MCF 10A (cell line): Measurements from ENCODE around the gene CHD5. TPM values are rescaled to one million over a fixed set of nuclear protein-coding genes. Genes with fewer than 3 reads are reported as not detected.

Source experiments
- BruUV-seq: library from RNA; stranded (reverse); fragments of 400-500 nt; replicated peaks from 2 replicates; lab custom pipeline; 2021; lab: Mats Ljungman, UMichigan
- CTCF ChIA-PET: fragments of 300-600 bp; sonication (Branson Sonifier 250); formaldehyde crosslinking; extraction: SDS; loops from one replicate; lab custom pipeline; 2021; ENCODE audit warnings: antibody characterized with exemption, inconsistent platforms; lab: Yijun Ruan, JAX
- POLR2A ChIA-PET: fragments of 300-600, 350-650 bp; sonication (Branson Sonifier 250); formaldehyde crosslinking; extraction: SDS; loops from one replicate; lab custom pipeline; 2020; ENCODE audit warnings: antibody characterized with exemption, inconsistent platforms; lab: Yijun Ruan, JAX
- DNase-seq: peaks from one replicate; pipeline ENCODE4 v3.0.0-alpha.2; 2018; ENCODE audit not compliant: unreplicated experiment
- H3K27ac Mint-ChIP-seq: one replicate; pipeline ENCODE4 v1.8.0; 2022; ENCODE audit warnings: mild to moderate bottlenecking, low read depth, mixed read lengths; ENCODE audit not compliant: unreplicated experiment
- H3K27me3 Mint-ChIP-seq: one replicate; pipeline ENCODE4 v1.8.0; 2022; ENCODE audit warnings: mixed read lengths; ENCODE audit not compliant: insufficient read depth, unreplicated experiment
- H3K36me3 Mint-ChIP-seq: one replicate; pipeline ENCODE4 v1.8.0; 2022; ENCODE audit warnings: mild to moderate bottlenecking, moderate library complexity, mixed read lengths; ENCODE audit not compliant: insufficient read depth, unreplicated experiment
- H3K4me1 Mint-ChIP-seq: one replicate; pipeline ENCODE4 v1.8.0; 2022; ENCODE audit warnings: mixed read lengths; ENCODE audit not compliant: insufficient read depth, unreplicated experiment
- H3K4me3 Mint-ChIP-seq: one replicate; pipeline ENCODE4 v1.8.0; 2022; ENCODE audit warnings: mild to moderate bottlenecking, moderate library complexity, mixed read lengths; ENCODE audit not compliant: unreplicated experiment
- H3K9me3 Mint-ChIP-seq: one replicate; pipeline ENCODE4 v1.8.0; 2022; ENCODE audit warnings: mixed read lengths; ENCODE audit not compliant: unreplicated experiment
- intact Hi-C: fragments of 100-400 bp; cut with micrococcal nuclease; formaldehyde crosslinking; loops from 2 replicates; pipeline ENCODE4 v1.14.1; 2022
- total RNA-seq: library from RNA; stranded (reverse); gene quantifications from 2 replicates; pipeline ENCODE4 v1.2.3, GENCODE V29; 2022
- TF ChIP-seq, protein P1 (sequence below): fragments of 200-600 bp; IDR thresholded peaks from one replicate; pipeline ENCODE4 v1.8.0; 2022; ENCODE audit warnings: antibody characterized with exemption, mild to moderate bottlenecking; ENCODE audit not compliant: unreplicated experiment

The CHD5 gene
- total RNA-seq, 1 experiment from 2014 or later = 0.07 TPM

DNA sequence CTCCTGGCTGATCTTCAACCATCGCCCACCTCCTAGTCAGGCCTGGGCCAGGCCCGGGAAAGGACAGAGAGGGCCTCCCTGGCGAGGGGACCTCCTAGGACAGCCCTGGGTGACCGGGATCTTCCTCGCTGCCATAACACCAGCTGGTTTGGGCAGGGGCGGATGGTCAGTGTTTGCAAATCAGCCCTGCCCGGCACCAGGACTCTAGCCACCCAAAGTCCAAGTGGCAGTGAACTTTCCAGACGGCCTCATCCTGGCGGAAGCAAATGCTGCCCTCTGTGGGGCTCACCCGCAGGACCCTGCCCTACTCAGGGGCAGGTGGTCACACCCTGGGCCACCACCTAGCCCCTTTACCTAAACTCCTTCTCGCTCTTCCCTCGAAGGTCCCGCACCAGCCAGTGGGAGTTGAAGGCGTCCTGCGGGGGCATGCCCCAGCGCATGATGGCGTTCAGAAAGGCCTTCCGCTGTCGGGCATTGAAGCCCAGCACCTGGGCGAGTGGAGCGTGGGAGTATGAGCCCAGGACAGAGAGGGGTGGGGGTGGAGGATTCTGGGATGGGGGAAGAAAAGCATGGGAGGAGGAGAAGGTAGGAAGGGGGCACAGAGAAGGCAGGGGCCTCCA lies 55.3 kb downstream of the CHD5 start:
- intact Hi-C loops = no loop called here
- no peak overlapping the region for H3K4me3 Mint-ChIP-seq
- CTCF ChIA-PET = interaction anchor here (1.0 to 1.1 kb wide), 2 partner anchors 22 to 71 kb away, joined by 3 read pairs; no protein-coding TSS in a partner anchor
- POLR2A ChIA-PET = no interaction called here
- no peaks in the 10 kb centered on the region for H3K9me3 Mint-ChIP-seq
- H3K27me3 Mint-ChIP-seq = no peaks in the 10 kb centered on the region
- no peaks in the 10 kb centered on the region for H3K36me3 Mint-ChIP-seq
- DNase-seq = no peak
- no peaks in the 10 kb centered on the region for H3K4me1 Mint-ChIP-seq
- TF ChIP-seq, protein P1, sequence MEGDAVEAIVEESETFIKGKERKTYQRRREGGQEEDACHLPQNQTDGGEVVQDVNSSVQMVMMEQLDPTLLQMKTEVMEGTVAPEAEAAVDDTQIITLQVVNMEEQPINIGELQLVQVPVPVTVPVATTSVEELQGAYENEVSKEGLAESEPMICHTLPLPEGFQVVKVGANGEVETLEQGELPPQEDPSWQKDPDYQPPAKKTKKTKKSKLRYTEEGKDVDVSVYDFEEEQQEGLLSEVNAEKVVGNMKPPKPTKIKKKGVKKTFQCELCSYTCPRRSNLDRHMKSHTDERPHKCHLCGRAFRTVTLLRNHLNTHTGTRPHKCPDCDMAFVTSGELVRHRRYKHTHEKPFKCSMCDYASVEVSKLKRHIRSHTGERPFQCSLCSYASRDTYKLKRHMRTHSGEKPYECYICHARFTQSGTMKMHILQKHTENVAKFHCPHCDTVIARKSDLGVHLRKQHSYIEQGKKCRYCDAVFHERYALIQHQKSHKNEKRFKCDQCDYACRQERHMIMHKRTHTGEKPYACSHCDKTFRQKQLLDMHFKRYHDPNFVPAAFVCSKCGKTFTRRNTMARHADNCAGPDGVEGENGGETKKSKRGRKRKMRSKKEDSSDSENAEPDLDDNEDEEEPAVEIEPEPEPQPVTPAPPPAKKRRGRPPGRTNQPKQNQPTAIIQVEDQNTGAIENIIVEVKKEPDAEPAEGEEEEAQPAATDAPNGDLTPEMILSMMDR = no peak
- no TSS peak for BruUV-seq
- H3K27ac Mint-ChIP-seq = no peak overlapping the region

DNA sequence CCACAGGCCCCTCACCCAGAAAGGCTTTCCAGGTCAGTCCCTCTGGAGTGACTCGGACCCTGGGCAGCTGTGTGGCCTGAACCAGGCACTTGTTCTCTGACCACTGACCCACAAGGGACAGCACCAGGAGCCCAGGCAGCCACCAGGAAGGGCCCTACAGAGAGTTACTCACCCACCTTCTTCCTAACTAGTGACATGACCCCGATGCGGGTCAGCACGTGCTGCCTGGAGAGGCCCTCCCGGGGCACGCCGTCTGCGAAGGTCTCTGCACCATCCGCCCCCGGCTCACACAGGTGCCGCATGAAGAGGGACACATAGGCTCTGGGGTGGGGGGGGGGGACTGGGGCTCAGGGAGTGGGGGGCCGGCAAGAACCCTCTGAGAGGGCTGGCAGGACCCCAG lies 55.8 kb downstream of the CHD5 start:
- intact Hi-C loops = no loop called here
- no peak for DNase-seq
- Mint-ChIP-seq H3K9me3 (no peaks in the 10 kb centered on the region), H3K27me3 (no peaks in the 10 kb centered on the region), H3K4me1 (no peaks in the 10 kb centered on the region), H3K4me3 (no peak overlapping the region), H3K27ac (no peak overlapping the region), H3K36me3 (no peaks in the 10 kb centered on the region)
- CTCF ChIA-PET = interaction anchor here (1.1 kb wide), 1 partner anchor 22 kb away, joined by 3 read pairs; no protein-coding TSS in a partner anchor
- POLR2A ChIA-PET = no interaction called here
- TF ChIP-seq, protein P1 = no peak
- no TSS peak for BruUV-seq

DNA sequence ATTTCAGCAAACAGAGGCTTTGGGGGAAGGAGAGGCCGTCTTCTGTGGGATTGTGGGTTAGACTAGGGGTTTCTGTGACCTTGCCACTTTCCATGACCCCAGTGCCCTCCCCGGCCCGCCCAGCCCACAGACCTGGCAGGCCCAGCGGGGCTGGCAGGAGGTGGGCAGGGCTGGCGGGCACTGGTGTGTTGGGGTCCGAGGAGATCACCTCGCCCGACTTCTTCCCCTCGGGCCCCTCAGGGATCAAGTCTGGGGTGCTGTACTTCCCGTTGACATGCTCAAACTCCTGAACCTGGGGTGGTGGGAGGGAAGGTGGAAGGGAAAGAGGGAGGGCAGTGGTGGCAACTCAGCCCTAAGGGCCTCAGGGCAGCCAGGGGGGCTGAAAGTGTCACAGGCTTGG lies 56.3 kb downstream of the CHD5 start:
- POLR2A ChIA-PET = no interaction called here
- CTCF ChIA-PET = interaction anchor here (1.1 kb wide), 1 partner anchor 23 kb away, joined by 3 read pairs; no protein-coding TSS in a partner anchor
- no TSS peak for BruUV-seq
- Mint-ChIP-seq H3K4me1 (no peaks in the 10 kb centered on the region), H3K27me3 (no peaks in the 10 kb centered on the region), H3K9me3 (no peaks in the 10 kb centered on the region), H3K4me3 (no peak overlapping the region), H3K27ac (no peak overlapping the region), H3K36me3 (no peaks in the 10 kb centered on the region)
- DNase-seq = no peak
- intact Hi-C loops = no loop called here
- TF ChIP-seq, protein P1 = no peak

DNA sequence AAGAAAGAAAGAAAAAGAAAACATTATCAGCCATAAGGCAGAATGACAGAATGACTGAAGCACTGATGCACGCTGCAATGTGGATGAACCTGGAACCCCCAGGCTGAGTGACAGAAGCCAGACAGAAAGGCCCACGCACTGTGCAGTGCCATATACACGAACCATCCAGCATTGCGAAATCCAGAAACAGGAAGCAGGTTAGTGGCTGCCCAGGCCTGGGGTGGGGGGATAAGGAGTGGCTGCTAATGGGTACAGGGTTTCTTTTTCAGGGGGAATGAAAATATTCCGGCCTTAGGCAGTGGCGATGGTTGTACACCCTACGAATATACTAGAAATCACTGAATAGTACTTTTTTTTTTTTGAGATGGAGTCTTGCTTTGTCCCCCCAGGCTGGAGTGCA lies 57.0 kb downstream of the CHD5 start:
- H3K36me3 Mint-ChIP-seq = no peaks in the 10 kb centered on the region
- TF ChIP-seq, protein P1 = no peak
- H3K27ac Mint-ChIP-seq = no peak overlapping the region
- H3K4me1 Mint-ChIP-seq = peaks cover 5% of the 10 kb centered on the region
- no TSS peak for BruUV-seq
- H3K27me3 Mint-ChIP-seq = no peaks in the 10 kb centered on the region
- DNase-seq = peak; percentile 28
- CTCF ChIA-PET = interaction anchor here (0.7 kb wide), 1 partner anchor 40 kb away, joined by 3 read pairs; no protein-coding TSS in a partner anchor
- no peak overlapping the region for H3K4me3 Mint-ChIP-seq
- POLR2A ChIA-PET = no interaction called here
- intact Hi-C loops = no loop called here
- no peaks in the 10 kb centered on the region for H3K9me3 Mint-ChIP-seq
